ENCODE measurements around the gene CDK12. TPM values are rescaled to one million over a fixed set of nuclear protein-coding genes. Genes with fewer than 3 reads are reported as not detected.
"Not testable (repeated sequence)": the region's sequence is repeated elsewhere in the genome, so short reads cannot be mapped to it uniquely, and the experiment has no call there.

Gene CDK12
- total and polyA plus RNA-seq, 9 of the 15 experiments (the other 6 are each of a cell fraction or from before 2014, with no cell fraction given) = 3.4 to 65.6 (median 36.8) TPM

- H3K9me1 ChIP-seq (ENCODE audit: control insufficient read depth, insufficient read depth, low read length); H3K9ac ChIP-seq (ENCODE audit: insufficient read depth in 1 of 2, low read depth in 2 of 2, low read length in 2 of 2); ATAC-seq; H3K4me2 ChIP-seq (ENCODE audit: insufficient read depth, low read length); H3K9me3 ChIP-seq (replicated peaks; ENCODE audit: control insufficient read depth, insufficient read depth, low read depth, low read length); CTCF ChIA-PET (ENCODE audit: low intra/inter-chr PET ratio); DNase-seq (ENCODE audit: extremely low read depth in 1 of 4, low spot score in 3 of 4); H3K27me3 ChIP-seq (ENCODE audit: control insufficient read depth in 2 of 2, insufficient read depth in 2 of 2, low read length in 2 of 2); H3K4me3 ChIP-seq; H2AFZ ChIP-seq (ENCODE audit: low read depth, low read length); BruUV-seq (replicated peaks); H3K4me1 ChIP-seq (replicated peaks in 1 of 2; ENCODE audit: control insufficient read depth in 2 of 2, insufficient read depth in 2 of 2, low read length in 2 of 2); in situ Hi-C loops (cut with MboI); FAIRE-seq; H3K27ac ChIP-seq (ENCODE audit: extremely low read depth, low read depth, low read length); H4K20me1 ChIP-seq (replicated peaks; ENCODE audit: control insufficient read depth, insufficient read depth, low read length); intact Hi-C loops (cut with micrococcal nuclease): not testable (repeated sequence)
- Histone ChIP-seq H3K79me2 (ENCODE audit: control insufficient read depth, insufficient read depth, low read length) (peaks cover 36% of the 10 kb centered on the region), H3K36me3 (ENCODE audit: control insufficient read depth, insufficient read depth, low read length) (peaks cover 65% of the 10 kb centered on the region)
- POLR2A ChIA-PET = interaction anchor here (1.8 to 2.4 kb wide), 2 partner anchors 9 to 25 kb away, joined by 6 to 17 read pairs; no protein-coding TSS in a partner anchor
- 100% methylated on average over 1 of the region's 3 CpGs for WGBS (ENCODE audit: insufficient coverage, low coverage, missing lambda C conversion rate)
These were observed 26.2 kb downstream of the CDK12 start for GRCh38 chr17:39487490-39487889.

GRCh38 chr17:39487946-39488345 lies 26.7 kb downstream of the CDK12 start:
- Histone ChIP-seq H3K36me3 (ENCODE audit: control insufficient read depth, insufficient read depth, low read length) (peaks cover 66% of the 10 kb centered on the region), H3K4me2 (ENCODE audit: insufficient read depth, low read length) (no peak overlapping the region), H4K20me1 (replicated peaks; ENCODE audit: control insufficient read depth, insufficient read depth, low read length) (no peaks in the 10 kb centered on the region), H2AFZ (ENCODE audit: low read depth, low read length) (no peak overlapping the region), H3K4me1 (replicated peaks in 1 of 2; ENCODE audit: control insufficient read depth in 2 of 2, insufficient read depth in 2 of 2, low read length in 2 of 2) (peaks cover 0 to 3% of the 10 kb centered on the region in 2 experiments; a peak in 2 of 5 replicates), H3K27ac (ENCODE audit: extremely low read depth, low read depth, low read length) (no peak overlapping the region), H3K9me3 (replicated peaks; ENCODE audit: control insufficient read depth, insufficient read depth, low read depth, low read length) (no peaks in the 10 kb centered on the region), H3K79me2 (ENCODE audit: control insufficient read depth, insufficient read depth, low read length) (peaks cover 34% of the 10 kb centered on the region), H3K9ac (ENCODE audit: insufficient read depth in 1 of 2, low read depth in 2 of 2, low read length in 2 of 2) (no peak overlapping the region), H3K9me1 (ENCODE audit: control insufficient read depth, insufficient read depth, low read length) (no peaks in the 10 kb centered on the region), H3K27me3 (ENCODE audit: control insufficient read depth in 2 of 2, insufficient read depth in 2 of 2, low read length in 2 of 2) (no peaks in the 10 kb centered on the region), H3K4me3 (no peak overlapping the region)
- no peak for FAIRE-seq
- in situ Hi-C loops (cut with MboI) = no loop called here
- ChIA-PET POLR2A (interaction anchor here (1.0 to 2.4 kb wide), 3 partner anchors 9 to 25 kb away, joined by 4 to 17 read pairs (median 6); no protein-coding TSS in a partner anchor), CTCF (ENCODE audit: low intra/inter-chr PET ratio) (no interaction called here)
- 99% methylated on average over 4 of the region's 4 CpGs for WGBS (ENCODE audit: insufficient coverage, low coverage, missing lambda C conversion rate)
- no peak for DNase-seq (ENCODE audit: extremely low read depth in 1 of 4, low spot score in 3 of 4)
- intact Hi-C loops (cut with micrococcal nuclease) = no loop called here
- BruUV-seq (replicated peaks) = no TSS peak
- no peak for ATAC-seq
- no peak for TF ChIP-seq STAT6 (CRISPR knock-in tag; IDR thresholded peaks at IDR 0.05)
- no peak for TF ChIP-seq CLOCK (CRISPR knock-in tag; IDR thresholded peaks at IDR 0.05; ENCODE audit: borderline replicate concordance)
- no peak for TF ChIP-seq SLC30A9 (CRISPR knock-in tag; IDR thresholded peaks at IDR 0.05)
- TF ChIP-seq ZNF695 (CRISPR knock-in tag; IDR thresholded peaks at IDR 0.05) = no peak
- no peak for TF ChIP-seq NFE2L1 (tag; IDR thresholded peaks at IDR 0.05; ENCODE audit: borderline replicate concordance, low read depth)
- TF ChIP-seq USF1 (CRISPR knock-in tag; IDR thresholded peaks at IDR 0.05) = no peak
- no peak for TF ChIP-seq MCM7 (IDR thresholded peaks at IDR 0.05)

All from K562 (cell line).